ENCODE measurements around the gene ALOXE3. TPM values are rescaled to one million over a fixed set of nuclear protein-coding genes. Genes with fewer than 3 reads are reported as not detected.
A peak's percentile ranks its signal among the peaks of the same experiment; 100 is the strongest.

The ALOXE3 gene
- total and polyA plus RNA-seq, 2 experiments from 2014 or later: 0.10 to 0.27 TPM

DNA sequence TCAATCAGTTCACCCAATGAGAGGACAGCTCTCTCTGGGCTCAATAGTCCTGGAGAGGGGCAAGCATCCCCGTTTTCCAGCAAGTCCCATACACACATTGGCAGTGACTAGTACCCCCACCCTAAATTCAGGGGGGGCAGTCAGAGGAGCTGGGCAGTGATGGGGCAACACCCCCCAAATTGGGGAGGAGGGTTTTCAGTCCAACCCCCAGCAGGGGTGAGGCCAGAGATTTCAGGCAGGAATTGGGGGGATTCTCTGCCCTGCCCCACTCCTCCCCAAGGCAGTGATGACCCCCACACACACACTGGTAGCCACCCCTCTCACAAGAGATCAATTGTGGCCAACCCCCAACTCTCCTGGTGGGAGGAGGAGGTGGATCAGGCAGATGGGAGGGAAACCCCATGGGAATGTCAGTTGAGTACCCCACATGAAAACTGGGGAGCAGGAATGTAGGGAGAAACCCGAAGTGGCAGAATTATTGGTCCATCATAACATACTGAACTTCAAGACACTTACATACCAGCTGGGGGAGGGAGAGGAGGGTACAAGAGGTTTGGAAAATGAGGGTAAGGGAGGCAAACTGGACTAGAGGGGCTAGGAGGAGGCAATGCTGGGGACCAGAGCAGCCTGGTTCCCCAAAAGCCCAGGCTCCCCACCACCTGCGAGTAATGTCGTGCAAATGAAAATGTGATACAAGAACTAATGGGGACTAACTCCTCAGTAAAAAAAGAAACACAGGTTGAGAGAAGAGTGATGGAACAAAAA, 41.3 kb upstream of the ALOXE3 start (continued):
- TF ChIP-seq, protein P1, sequence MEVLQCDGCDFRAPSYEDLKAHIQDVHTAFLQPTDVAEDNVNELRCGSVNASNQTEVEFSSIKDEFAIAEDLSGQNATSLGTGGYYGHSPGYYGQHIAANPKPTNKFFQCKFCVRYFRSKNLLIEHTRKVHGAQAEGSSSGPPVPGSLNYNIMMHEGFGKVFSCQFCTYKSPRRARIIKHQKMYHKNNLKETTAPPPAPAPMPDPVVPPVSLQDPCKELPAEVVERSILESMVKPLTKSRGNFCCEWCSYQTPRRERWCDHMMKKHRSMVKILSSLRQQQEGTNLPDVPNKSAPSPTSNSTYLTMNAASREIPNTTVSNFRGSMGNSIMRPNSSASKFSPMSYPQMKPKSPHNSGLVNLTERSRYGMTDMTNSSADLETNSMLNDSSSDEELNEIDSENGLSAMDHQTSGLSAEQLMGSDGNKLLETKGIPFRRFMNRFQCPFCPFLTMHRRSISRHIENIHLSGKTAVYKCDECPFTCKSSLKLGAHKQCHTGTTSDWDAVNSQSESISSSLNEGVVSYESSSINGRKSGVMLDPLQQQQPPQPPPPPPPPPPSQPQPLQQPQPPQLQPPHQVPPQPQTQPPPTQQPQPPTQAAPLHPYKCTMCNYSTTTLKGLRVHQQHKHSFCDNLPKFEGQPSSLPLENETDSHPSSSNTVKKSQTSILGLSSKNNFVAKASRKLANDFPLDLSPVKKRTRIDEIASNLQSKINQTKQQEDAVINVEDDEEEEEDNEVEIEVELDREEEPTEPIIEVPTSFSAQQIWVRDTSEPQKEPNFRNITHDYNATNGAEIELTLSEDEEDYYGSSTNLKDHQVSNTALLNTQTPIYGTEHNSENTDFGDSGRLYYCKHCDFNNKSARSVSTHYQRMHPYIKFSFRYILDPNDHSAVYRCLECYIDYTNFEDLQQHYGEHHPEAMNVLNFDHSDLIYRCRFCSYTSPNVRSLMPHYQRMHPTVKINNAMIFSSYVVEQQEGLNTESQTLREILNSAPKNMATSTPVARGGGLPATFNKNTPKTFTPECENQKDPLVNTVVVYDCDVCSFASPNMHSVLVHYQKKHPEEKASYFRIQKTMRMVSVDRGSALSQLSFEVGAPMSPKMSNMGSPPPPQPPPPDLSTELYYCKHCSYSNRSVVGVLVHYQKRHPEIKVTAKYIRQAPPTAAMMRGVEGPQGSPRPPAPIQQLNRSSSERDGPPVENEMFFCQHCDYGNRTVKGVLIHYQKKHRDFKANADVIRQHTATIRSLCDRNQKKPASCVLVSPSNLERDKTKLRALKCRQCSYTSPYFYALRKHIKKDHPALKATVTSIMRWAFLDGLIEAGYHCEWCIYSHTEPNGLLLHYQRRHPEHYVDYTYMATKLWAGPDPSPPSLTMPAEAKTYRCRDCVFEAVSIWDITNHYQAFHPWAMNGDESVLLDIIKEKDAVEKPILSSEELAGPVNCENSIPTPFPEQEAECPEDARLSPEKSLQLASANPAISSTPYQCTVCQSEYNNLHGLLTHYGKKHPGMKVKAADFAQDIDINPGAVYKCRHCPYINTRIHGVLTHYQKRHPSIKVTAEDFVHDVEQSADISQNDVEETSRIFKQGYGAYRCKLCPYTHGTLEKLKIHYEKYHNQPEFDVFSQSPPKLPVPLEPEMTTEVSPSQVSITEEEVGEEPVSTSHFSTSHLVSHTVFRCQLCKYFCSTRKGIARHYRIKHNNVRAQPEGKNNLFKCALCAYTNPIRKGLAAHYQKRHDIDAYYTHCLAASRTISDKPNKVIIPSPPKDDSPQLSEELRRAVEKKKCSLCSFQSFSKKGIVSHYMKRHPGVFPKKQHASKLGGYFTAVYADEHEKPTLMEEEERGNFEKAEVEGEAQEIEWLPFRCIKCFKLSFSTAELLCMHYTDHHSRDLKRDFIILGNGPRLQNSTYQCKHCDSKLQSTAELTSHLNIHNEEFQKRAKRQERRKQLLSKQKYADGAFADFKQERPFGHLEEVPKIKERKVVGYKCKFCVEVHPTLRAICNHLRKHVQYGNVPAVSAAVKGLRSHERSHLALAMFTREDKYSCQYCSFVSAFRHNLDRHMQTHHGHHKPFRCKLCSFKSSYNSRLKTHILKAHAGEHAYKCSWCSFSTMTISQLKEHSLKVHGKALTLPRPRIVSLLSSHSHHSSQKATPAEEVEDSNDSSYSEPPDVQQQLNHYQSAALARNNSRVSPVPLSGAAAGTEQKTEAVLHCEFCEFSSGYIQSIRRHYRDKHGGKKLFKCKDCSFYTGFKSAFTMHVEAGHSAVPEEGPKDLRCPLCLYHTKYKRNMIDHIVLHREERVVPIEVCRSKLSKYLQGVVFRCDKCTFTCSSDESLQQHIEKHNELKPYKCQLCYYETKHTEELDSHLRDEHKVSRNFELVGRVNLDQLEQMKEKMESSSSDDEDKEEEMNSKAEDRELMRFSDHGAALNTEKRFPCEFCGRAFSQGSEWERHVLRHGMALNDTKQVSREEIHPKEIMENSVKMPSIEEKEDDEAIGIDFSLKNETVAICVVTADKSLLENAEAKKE (CRISPR knock-in tag; IDR thresholded peaks at IDR 0.05): no peak

- Mint-ChIP-seq H3K36me3 (ENCODE audit: low read depth) (peaks cover 26% of the 10 kb centered on the region), H3K27me3 (ENCODE audit: insufficient read depth, low read depth, poor library complexity) (peaks cover 31% of the 10 kb centered on the region), H3K9me3 (no peaks in the 10 kb centered on the region; the same call in 2 of the 3 replicates), H3K4me1 (peaks cover 30% of the 10 kb centered on the region), H3K27ac (no peak overlapping the region), H3K4me3 (peak overlapping the region; percentile 32; the same call in 1 of the 3 replicates)
- H3K4me3 ChIP-seq: no peak overlapping the region
- peaks cover 5% of the 10 kb centered on the region for H4K20me1 ChIP-seq (replicated peaks; ENCODE audit: insufficient read depth)
- H3K4me2 ChIP-seq: no peak overlapping the region
- no peaks in the 10 kb centered on the region for H3K27me3 ChIP-seq (ENCODE audit: insufficient read depth)
- no peak for TF ChIP-seq NANOG (IDR thresholded peaks at IDR 0.05; ENCODE audit: borderline replicate concordance)
- ATAC-seq (no peak), DNase-seq (ENCODE audit: low spot score) (no peak)
- H3K9me2 ChIP-seq (ENCODE audit: insufficient read depth): no peaks in the 10 kb centered on the region
- peaks cover 28% of the 10 kb centered on the region for H3K4me1 ChIP-seq (ENCODE audit: insufficient read depth)
- no peak overlapping the region for H3K27ac ChIP-seq (ENCODE audit: low read depth)
- H3K36me3 ChIP-seq (ENCODE audit: insufficient read depth): peaks cover 5% of the 10 kb centered on the region; the same call in 1 of the 2 replicates
- H2AFZ ChIP-seq: no peak overlapping the region
- H3F3A ChIP-seq (replicated peaks; ENCODE audit: low read depth): peaks cover 26% of the 10 kb centered on the region; the same call in 1 of the 2 replicates
- H3K79me2 ChIP-seq (replicated peaks; ENCODE audit: insufficient read depth): peaks cover 14% of the 10 kb centered on the region; the same call in 1 of the 2 replicates
Measured at GRCh38 chr17:8159032-8159400, 40.7 kb upstream of the ALOXE3 start.

Data from GM23338 (cell line).